ENCODE results near the gene SLC22A23.
"Not testable (repeated sequence)": the region's sequence is repeated elsewhere in the genome, so short reads cannot be mapped to it uniquely, and the experiment has no call there.

Gene SLC22A23

GRCh38 chr6:3389390-3390167 lies 67.3 kb downstream of the SLC22A23 start:
- H3K4me3 ChIP-seq (ENCODE audit: low read depth, low read length): no peak overlapping the region

GRCh38 chr6:3388786-3389185 lies 68.1 kb downstream of the SLC22A23 start:
- H3K4me3 ChIP-seq (ENCODE audit: low read depth, low read length): no peak overlapping the region
- TF ChIP-seq CTCF (IDR thresholded peaks at IDR 0.05; ENCODE audit: low read depth, low read length): no peak

More at GRCh38 chr6:3389390-3390167, 67.3 kb downstream of the SLC22A23 start:
- no peak for TF ChIP-seq CTCF (IDR thresholded peaks at IDR 0.05; ENCODE audit: low read depth, low read length)

GRCh38 chr6:3386374-3386857 lies 70.4 kb downstream of the SLC22A23 start:
- no peak for TF ChIP-seq CTCF (IDR thresholded peaks at IDR 0.05; ENCODE audit: low read depth, low read length)
- H3K4me3 ChIP-seq (ENCODE audit: low read depth, low read length): no peak overlapping the region

GRCh38 chr6:3385660-3386151 lies 71.1 kb downstream of the SLC22A23 start:
- H3K4me3 ChIP-seq (ENCODE audit: low read depth, low read length): no peak overlapping the region
- no peak for TF ChIP-seq CTCF (IDR thresholded peaks at IDR 0.05; ENCODE audit: low read depth, low read length)

- H3K4me3 ChIP-seq (ENCODE audit: low read depth, low read length): not testable (repeated sequence)
These were observed 71.7 kb downstream of the SLC22A23 start for GRCh38 chr6:3385181-3385580.

GRCh38 chr6:3384241-3385143 lies 72.4 kb downstream of the SLC22A23 start:
- no peak overlapping the region for H3K4me3 ChIP-seq (ENCODE audit: low read depth, low read length)
- no peak for TF ChIP-seq CTCF (IDR thresholded peaks at IDR 0.05; ENCODE audit: low read depth, low read length)

GRCh38 chr6:3383525-3383924 lies 73.3 kb downstream of the SLC22A23 start:
- no peak for TF ChIP-seq CTCF (IDR thresholded peaks at IDR 0.05; ENCODE audit: low read depth, low read length)
- H3K4me3 ChIP-seq (ENCODE audit: low read depth, low read length): no peak overlapping the region

All from WI38 (cell line).